NCI-H345 (cell line): ENCODE measurements around the gene BOD1.

Source experiments
- DNase-seq: peaks from one replicate; lab custom pipeline; 2025; lab: John Stamatoyannopoulos, UW

BOD1 gene

DNA sequence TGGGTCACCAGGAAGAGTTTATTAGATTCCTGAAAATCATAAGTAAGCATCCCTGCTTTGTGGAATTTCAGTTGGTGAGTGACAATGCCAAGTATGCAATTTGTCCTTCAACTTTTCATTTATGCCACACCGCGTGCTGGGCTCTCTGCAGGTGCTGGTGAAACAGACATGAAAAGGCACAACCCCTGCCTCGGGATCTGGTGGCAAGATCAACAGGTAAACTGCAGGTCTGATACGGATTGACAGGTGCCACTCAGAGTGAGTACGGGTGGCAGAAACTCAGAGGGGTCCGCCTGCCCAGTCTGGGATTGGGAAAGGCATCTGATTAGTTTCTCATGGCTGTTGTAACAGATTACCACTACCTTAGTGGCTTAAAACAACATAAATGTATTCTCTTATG is 40.5 kb downstream of the BOD1 start:
- no peak for DNase-seq

DNA sequence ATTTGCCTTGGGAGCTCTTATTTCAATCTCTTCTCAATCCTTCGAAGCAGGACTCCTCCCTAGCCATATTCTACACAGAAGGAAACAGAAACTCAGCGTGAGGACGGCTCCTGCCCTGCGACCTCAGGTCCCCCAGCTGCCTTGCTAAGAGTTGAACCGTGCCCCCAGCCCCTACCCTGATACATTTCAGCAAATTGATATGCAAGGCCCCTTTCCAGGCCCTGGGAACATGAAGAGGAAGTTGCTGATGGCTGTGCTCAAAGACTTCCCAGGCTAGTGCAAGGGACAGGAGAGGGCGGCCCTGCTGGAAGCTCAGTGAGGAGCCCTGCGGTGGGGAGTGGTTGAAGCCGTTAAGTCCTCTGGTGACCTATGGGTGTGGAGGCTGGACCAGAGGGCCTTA is 41.5 kb downstream of the BOD1 start:
- no peak for DNase-seq

DNA sequence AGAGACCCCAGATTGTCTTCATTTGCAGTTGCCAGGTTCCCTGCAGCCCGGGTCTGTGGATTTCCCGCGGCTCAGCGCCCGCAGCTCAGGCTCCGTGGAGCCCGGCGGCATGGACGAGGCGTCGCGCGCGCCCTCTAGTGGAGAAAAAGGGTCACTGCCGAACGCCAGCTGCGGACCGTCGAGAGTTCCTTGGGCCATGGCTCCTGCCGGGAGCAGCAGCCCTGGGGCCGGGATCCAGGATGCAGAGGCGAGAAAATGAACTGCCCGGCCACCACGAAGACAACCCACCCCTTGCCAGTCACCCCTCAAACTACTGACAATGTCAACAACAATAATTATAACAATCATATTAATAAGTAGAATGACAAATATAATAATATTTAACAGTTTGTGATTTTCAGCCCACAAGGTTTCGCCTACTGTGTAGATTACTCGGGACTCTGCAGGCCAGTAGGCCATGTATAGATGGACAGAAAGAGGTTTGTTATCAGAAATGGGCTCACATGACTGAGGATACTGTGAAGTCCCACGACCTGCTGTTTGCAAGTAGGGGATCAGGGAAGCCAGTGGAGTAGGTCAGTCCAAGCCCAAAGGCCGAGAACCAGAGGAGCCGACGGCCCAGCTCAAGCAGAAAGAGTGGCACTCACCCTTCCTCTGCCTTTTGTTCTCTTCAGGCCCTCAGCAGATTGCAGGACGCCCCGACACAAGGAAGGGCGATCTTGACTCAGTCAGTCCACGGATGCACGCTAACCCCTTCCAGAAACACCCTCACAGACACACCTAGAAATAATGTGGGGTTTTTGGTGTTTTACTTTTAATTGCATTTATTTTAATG is 43.1 kb downstream of the BOD1 start:
- DNase-seq, result peak; percentile 75

DNA sequence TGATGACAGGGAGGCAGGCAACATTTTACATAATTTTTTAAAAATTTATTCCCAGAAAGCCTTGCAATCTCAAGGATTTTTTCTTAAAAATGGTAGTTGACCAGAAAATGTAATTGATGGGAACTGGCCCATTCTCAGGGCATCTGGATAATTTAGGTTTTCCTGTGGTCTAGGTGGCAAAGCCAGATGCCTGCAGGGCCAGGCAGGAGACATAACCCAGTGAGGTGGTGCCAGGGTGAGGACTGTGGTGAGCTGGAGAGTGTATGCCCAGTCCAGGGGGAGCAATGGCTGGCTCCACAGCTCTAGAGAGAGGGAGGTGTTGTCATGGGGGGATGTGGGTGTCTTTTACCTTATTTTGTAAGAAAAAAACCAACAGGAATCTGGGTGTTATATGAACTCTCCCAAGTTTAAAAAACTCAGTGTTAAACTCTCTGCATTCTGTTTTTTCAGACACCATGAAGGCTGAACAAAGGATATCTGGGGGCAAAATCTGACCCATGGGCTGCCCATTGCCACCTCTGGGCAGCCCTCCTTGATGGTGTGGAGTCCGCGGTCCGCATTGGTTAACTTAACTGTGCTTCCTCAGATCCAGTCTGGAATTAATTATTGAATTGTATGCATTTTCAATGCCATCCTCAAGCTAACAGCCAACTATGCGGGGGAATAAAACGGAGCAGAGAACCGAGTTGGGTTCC is 43.9 kb downstream of the BOD1 start:
- DNase-seq, result no peak

DNA sequence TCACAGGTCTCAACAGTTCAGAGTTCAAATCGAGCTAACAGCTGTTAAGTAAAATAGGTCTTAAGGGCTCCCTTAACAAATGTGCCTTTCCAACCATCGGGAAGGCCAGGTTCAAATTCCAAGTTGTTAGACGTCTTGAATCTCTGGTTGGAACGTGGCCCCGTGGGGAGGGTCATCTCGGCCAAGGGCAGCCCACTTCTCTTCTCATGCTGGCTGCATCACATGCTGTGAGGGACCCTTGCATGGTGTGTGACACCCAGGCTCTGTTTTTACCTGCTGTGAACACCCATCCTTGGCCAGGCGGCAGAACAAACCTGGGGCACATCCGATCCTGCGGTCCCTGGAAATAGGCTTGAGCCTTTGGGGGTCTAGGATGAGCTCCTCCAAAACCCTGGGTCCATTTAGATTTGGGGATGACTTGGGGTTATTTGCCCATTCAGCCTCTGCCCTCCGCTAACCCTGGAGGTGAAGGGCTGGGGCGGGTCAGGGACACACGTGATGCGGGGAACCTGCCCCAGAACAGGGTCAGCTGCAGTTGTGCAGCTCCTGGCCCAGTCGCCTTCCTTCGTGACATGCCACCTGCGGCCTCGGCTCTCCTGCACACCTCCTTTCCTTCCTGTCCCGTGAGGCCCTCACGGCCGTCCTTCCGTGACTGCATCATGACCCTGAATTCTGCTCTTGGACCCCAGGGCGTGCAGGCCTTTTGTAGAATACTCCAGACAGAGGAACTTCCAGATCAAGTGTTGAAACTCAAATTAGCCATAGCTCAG is 45.9 kb downstream of the BOD1 start:
- DNase-seq, result no peak

DNA sequence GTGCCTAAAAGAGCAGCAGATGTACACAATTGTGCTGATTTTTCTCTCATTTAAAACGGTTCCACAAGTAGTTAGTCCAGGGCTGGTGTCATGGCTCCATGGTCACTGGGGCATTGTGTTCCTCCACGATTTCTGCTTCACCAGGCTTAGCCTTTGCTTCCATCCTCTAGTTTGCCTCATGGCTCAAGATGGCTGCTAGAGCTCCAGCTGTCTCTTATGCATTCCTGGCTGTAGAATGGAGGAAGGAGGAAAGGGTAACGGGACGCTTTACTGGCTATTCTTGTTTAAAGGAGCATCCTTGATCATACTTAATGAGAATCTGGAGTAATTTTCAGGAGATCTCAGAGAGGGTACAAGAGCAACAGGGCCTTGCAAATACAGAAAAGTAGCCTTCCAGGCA is 47.7 kb downstream of the BOD1 start:
- DNase-seq, result no peak

DNA sequence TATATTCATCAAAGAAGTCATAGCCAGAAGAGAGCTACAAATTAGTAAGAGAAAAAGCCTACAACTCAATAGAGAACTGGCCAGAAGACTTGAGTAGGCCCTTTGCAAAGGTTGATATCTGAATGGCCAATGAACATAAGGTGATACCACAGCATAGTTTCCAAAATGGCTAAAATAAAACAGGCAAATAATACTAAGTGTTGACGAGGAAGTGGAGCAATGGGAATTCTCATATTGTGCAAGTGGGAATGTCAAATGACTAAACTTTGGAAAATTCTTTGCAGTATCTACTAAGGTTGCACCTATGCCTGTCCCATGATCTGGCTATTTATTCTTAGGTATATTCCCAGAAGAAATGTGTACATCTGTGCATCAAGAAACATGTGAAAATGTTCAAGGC is 48.3 kb downstream of the BOD1 start:
- no peak for DNase-seq

DNA sequence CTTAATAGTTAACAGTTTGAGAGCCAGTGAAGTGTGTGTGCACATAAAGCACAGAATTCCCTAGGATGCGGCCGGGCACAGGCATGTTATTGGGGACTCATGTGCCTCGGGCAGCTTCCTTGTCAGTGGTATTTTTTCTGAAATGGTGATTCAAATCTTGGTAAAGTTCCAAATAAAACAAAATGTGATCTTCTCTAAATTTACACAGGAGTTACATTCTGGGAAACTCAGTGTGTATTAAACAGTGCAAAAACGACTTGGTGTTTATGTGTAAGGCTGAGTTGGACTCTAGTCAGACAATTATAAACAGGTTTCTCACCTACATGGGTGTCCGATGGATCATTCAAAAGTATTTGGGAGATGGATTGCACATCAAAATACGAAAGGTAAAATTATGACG is 48.9 kb downstream of the BOD1 start:
- DNase-seq, result peak; percentile 19

DNA sequence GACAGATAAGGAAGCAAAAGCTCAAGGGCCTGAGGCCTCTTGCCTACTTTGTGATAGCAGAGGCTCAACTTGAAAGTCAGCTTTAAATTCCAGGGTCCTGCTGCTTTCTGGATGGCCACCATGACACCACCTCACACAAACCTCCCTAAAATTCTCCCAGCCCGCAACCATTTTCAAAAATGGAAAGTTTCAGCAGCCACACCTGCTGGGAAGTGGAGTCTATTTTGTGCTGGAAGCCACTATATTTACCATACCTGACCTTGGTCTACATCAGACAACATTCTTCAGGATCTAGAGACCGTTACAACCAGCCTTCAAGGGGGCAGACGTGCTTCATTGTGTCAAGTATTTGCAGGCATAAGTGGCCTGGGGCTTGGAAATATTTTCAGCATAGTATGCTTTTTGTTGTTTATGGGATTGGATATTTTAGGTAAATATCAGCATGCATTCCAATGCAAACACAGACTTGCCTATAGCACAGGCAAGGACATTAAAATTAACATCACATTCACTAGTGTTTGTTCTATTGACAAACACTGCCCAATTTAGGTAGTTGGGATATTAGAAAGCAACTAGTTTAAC is 50.9 kb downstream of the BOD1 start:
- no peak for DNase-seq

DNA sequence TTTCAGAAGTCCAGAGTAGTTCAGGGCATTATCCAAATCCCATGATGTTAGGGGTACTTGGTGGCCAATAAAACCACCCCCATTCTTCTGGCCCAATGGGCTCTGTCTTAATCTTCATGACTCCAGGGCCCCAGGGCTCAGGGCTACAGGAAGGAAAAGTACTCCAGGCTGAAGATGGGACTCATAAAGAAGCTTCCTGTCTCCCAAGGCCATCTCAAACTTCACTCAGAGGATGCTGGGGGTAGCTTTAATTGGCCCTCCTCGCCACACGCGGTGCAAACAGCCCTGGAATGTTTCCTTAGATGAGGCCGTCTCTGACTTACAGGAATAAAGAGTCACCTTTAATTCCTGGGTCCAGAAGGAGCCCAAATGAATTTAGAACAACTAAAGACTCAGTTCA is 52.3 kb downstream of the BOD1 start:
- no peak for DNase-seq

DNA sequence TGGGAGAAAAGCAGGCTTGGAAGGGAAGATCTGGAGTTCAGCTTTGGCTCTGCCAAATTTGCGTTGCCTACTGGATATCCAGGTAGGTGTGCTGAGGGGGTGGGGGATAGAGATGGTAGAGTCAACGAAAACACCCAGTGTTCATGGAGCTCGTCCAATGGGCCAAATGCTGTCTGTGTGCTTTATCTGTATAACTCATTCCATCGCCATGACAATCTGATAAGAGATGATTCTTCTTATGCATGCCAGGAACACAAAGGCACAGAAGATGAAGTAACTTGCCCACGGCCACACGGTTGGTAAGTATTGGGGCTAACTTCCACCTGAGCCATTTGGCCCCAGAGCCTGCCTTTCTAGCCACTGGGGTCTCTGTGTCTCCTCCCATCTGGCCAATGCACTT is 53.2 kb downstream of the BOD1 start:
- no peak for DNase-seq

DNA sequence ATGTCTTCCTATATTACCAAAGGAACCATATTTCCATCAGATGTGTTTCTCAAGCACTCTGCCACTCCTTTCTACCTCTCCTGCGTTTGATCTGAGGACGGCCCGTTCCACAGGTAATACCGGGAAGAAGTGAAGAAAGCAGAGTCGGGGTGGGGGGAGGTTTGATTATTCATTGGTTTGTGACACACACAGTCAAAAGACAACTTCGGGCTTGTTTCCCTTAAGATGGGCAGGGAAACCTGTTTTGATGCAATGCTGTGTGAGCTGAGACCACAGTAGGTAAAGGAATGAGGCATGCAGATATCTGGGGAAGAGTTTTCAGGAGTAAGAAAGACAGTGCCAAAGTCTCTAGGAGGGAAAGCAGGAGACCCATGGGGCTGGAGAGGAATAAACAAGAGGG is 54.0 kb downstream of the BOD1 start:
- DNase-seq, result no peak
